Psoas muscle (tissue), 8 donors: ENCODE measurements around the gene OR2Z1. TPM values are rescaled to one million over a fixed set of nuclear protein-coding genes. Genes with fewer than 3 reads are reported as not detected.
"Not testable (repeated sequence)": the region's sequence is repeated elsewhere in the genome, so short reads cannot be mapped to it uniquely, and the experiment has no call there.

Experiments
- ATAC-seq, 4 donors: fragments of 200-7000 bp; cut with Tn5 transposase; one replicate each; pipeline ENCODE4 v1.9.1; 2020; ENCODE audit warnings: moderate library complexity in 3 of 4, mild to moderate bottlenecking in 2 of 4
- DNase-seq, 2 donors: peaks; one replicate each; pipeline ENCODE4 v3.0.0-alpha.2; 2020
- H3K27ac ChIP-seq: fragments of 200-600 bp; one replicate; pipeline ENCODE4 v1.8.0; 2022
- H3K27me3 ChIP-seq, 3 donors: fragments of 200-600 bp in 1 of 3; one replicate each; pipeline versions ENCODE4 v1.6.1 to v1.8.0; 2013 to 2022; ENCODE audit warnings: low read length in 2 of 3, mild to moderate bottlenecking in 2 of 3, moderate library complexity in 1 of 3; ENCODE audit not compliant: insufficient read depth in 3 of 3
- H3K36me3 ChIP-seq, 2 donors: fragments of 200-600 bp in 1 of 2; one replicate each; pipeline versions ENCODE4 v1.6.1 to v1.8.0; 2013 to 2022; ENCODE audit warnings: low read depth in 1 of 2, mild to moderate bottlenecking in 1 of 2, moderate library complexity in 1 of 2; ENCODE audit not compliant: insufficient read depth in 1 of 2
- H3K4me1 ChIP-seq: fragments of 200-600 bp; one replicate; pipeline ENCODE4 v1.8.0; 2022
- H3K4me3 ChIP-seq: fragments of 200-600 bp; one replicate; pipeline ENCODE4 v1.8.0; 2022; ENCODE audit warnings: mild to moderate bottlenecking
- H3K9me3 ChIP-seq: fragments of 200-600 bp; one replicate; pipeline ENCODE4 v1.8.0; 2022
- WGBS, 3 donors: extraction: QIAGEN DNeasy Blood & Tissue Kit; methylation state at CpG; one replicate each; pipeline versions ENCODE4 v1.1.6 to v1.1.7; 2013; 5-methylcytosine and 5-hydroxymethylcytosine counted together
- intact Hi-C, 2 donors: fragments of 100-400 bp; cut with DNase I; formaldehyde crosslinking; loops; one replicate each; pipeline versions ENCODE4 v1.11.0 to v1.14.2; 2022
- polyA plus RNA-seq, 3 donors: library from polyadenylated mRNA; stranded (reverse); fragments of 200-250 nt; gene quantifications; one replicate each; pipeline ENCODE4 v1.2.3, GENCODE V29; 2013
- total RNA-seq, 4 donors: library from RNA; stranded (reverse); fragmentation: NEBNext Ultra II Directional in 2 of 4; extraction: Animal tissue kit (Norgen Biotek cat#: 25700) in 2 of 4; gene quantifications; one replicate each; pipeline versions ENCODE4 v1.2.1 to v1.2.4, GENCODE V29; 2021 to 2023
- TF ChIP-seq, protein P1 (sequence below): fragments of 200-600 bp; IDR thresholded peaks from one replicate; pipeline ENCODE4 v1.8.0; 2022; ENCODE audit warnings: antibody characterized with exemption
- donor health status: healthy with polysubstance abuse.
- donor health status: DM: no; HTN: no; CAD: no; lungs with moderate emphysema.
- donor health status: Bipolar disorder and iron deficiency.
- donor health status: healthy.
- donor health status: DM: yes; HTN: yes; CAD: no.
- donor health status: DM: no; HTN: no; CAD: no.
- donor health status: DM: no; HTN: no; CAD: no.
- donor health status: DM: yes; HTN: yes; CAD: no.

OR2Z1 gene
- total and polyA plus RNA-seq, 7 donors = not detected

DNA sequence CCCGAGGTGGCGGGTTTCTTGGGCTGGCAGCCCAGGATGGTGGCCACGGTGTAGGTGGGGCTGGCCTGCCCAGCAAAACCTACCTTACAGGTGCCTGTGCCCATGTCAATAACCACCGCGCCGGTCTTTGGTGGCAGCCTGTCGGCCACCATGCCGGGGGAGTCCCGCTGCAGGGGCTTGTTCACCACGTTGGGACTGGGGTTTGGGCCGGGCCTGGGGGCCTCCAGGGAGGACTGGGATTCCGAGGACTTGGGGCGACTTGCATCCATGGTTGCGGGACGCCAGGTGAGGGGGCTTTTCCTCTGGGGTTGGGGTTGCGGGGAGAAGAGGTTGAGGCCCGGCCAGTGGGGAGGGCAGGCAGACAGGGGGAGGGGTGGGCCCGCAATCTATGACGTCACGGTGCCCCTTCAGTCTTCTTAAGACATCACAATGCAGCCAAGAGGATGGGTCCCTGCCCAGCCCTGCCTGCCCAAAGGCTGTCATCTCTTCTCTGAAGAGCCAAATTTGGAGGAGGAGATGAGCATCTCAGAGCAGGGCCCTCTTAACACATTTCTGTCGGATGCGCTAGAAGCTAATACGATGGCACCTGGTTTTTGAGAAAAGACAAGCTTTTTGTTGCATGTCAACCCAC, 22.9 kb upstream of the OR2Z1 start, which contains the start of gene ACTL9:
TSS of gene ACTL9 (minus strand) at position 363 of the 631 bp plus-strand sequence. CDS start at position 269, 94 bp downstream.
- DNase-seq = no peak
- TF ChIP-seq, protein P1, sequence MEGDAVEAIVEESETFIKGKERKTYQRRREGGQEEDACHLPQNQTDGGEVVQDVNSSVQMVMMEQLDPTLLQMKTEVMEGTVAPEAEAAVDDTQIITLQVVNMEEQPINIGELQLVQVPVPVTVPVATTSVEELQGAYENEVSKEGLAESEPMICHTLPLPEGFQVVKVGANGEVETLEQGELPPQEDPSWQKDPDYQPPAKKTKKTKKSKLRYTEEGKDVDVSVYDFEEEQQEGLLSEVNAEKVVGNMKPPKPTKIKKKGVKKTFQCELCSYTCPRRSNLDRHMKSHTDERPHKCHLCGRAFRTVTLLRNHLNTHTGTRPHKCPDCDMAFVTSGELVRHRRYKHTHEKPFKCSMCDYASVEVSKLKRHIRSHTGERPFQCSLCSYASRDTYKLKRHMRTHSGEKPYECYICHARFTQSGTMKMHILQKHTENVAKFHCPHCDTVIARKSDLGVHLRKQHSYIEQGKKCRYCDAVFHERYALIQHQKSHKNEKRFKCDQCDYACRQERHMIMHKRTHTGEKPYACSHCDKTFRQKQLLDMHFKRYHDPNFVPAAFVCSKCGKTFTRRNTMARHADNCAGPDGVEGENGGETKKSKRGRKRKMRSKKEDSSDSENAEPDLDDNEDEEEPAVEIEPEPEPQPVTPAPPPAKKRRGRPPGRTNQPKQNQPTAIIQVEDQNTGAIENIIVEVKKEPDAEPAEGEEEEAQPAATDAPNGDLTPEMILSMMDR = no peak
- 50 to 63% (median 56%) methylated on average over 23 of the region's 23 CpGs for WGBS, 3 donors
- intact Hi-C loops = no loop called here
- Histone ChIP-seq H3K27me3 (no peaks in the 10 kb centered on the region), H3K9me3 (no peaks in the 10 kb centered on the region), H3K4me3 (no peak within 1 kb of the TSS), H3K36me3 (no peaks in the 10 kb centered on the region), H3K27ac (no peak within 1 kb of the TSS), H3K4me1 (no peaks in the 10 kb centered on the region)
- ATAC-seq = no peak

- DNase-seq (no peak), ATAC-seq (no peak)
- H3K4me3 ChIP-seq = no peak overlapping the region
- intact Hi-C loops = no loop called here
- no peaks in the 10 kb centered on the region for H3K36me3 ChIP-seq
- H3K4me1 ChIP-seq = no peaks in the 10 kb centered on the region
- no peaks in the 10 kb centered on the region for H3K9me3 ChIP-seq
- H3K27ac ChIP-seq = no peak overlapping the region
- H3K27me3 ChIP-seq = no peaks in the 10 kb centered on the region
- TF ChIP-seq, protein P1 = no peak
Measured at GRCh38 chr19:8699908-8700307, 21.5 kb upstream of the OR2Z1 start.

- no peaks in the 10 kb centered on the region for H3K4me1 ChIP-seq
- no peaks in the 10 kb centered on the region for H3K36me3 ChIP-seq
- H3K27ac ChIP-seq = no peak overlapping the region
- intact Hi-C loops = no loop called here
- 63 to 68% (median 65%) methylated on average over 2 of the region's 2 CpGs for WGBS, 3 donors
- H3K4me3 ChIP-seq = no peak overlapping the region
- no peaks in the 10 kb centered on the region for H3K27me3 ChIP-seq
- DNase-seq = no peak
- TF ChIP-seq, protein P1 = no peak
- no peak for ATAC-seq
- no peaks in the 10 kb centered on the region for H3K9me3 ChIP-seq
Measured at GRCh38 chr19:8700956-8701355, 20.5 kb upstream of the OR2Z1 start.

DNA sequence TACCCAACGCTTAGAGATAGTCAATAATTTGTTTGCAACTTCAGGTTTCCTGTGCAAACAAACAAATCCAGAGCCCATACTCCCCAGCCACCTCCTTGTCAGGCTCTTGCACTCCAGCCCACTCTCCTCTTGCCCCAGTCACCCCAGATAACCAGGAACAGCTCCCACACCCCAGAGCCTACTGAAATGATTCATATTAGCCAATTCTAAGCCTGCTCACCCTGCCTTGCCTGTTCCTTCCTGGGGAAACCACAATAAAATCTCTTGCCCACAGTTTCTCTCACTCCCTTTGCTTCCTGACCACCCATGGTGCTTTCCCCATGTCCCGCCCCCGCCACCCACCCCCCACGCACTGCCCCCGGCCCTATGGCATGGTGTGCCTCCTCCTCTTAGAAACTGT, 19.1 kb upstream of the OR2Z1 start:
- Histone ChIP-seq H3K27me3 (no peaks in the 10 kb centered on the region), H3K4me3 (no peak overlapping the region), H3K9me3 (no peaks in the 10 kb centered on the region), H3K4me1 (no peaks in the 10 kb centered on the region), H3K27ac (no peak overlapping the region), H3K36me3 (no peaks in the 10 kb centered on the region)
- intact Hi-C loops = no loop called here
- DNase-seq (no peak), ATAC-seq (no peak)
- TF ChIP-seq, protein P1 = no peak
- WGBS, 3 donors = 34 to 42% (median 35%) methylated on average over 5 of the region's 5 CpGs

DNA sequence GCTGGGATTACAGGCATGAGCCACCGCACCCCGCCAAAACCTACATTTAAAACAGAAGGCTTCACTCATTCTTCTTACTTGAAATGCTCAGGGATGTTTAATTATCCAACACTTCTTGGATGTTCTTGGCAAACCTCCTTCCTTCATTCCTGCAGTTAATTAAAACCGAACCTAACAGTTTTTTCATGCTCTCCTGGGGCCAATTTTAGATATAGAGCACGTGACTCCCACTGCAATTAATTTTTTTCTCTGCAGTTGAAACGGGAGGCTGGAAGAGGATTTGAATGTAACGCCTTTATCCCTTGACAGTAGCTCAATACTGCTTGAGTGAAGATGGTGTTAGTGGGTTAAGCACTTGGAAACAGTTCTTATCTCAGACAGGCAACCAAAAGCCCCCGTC, 18.2 kb upstream of the OR2Z1 start:
- 38 to 46% (median 40%) methylated on average over 7 of the region's 7 CpGs for WGBS, 3 donors
- ATAC-seq (no peak), DNase-seq (no peak)
- Histone ChIP-seq H3K36me3 (no peaks in the 10 kb centered on the region), H3K4me1 (no peaks in the 10 kb centered on the region), H3K9me3 (no peaks in the 10 kb centered on the region), H3K27me3 (no peaks in the 10 kb centered on the region), H3K27ac (no peak overlapping the region), H3K4me3 (no peak overlapping the region)
- intact Hi-C loops = no loop called here
- TF ChIP-seq, protein P1 = no peak

- H3K4me1 ChIP-seq, DNase-seq, intact Hi-C loops, H3K27me3 ChIP-seq, ATAC-seq, H3K27ac ChIP-seq, H3K4me3 ChIP-seq, H3K36me3 ChIP-seq, H3K9me3 ChIP-seq: not testable (repeated sequence)
- WGBS, 3 donors = 73 to 91% (median 81%) methylated on average over 3 of the region's 3 CpGs
Measured at GRCh38 chr19:8705304-8705703, 16.1 kb upstream of the OR2Z1 start.
